Thoracic aorta (tissue), 2 donors: Measurements from ENCODE around the gene SARM1. TPM values are rescaled to one million over a fixed set of nuclear protein-coding genes. Genes with fewer than 3 reads are reported as not detected.

ENCODE experiments used
- ATAC-seq: fragments of 150-250 bp; one replicate; pipeline ENCODE4 v1.8.0; 2017; ENCODE audit warnings: low read depth; ENCODE audit not compliant: insufficient number of reproducible peaks, low FRiP score
- DNase-seq: peaks from one replicate; pipeline ENCODE4 v3.0.0-alpha.2; 2020; ENCODE audit warnings: low spot score
- H3K27ac ChIP-seq, 2 donors: fragments of 200-600 bp; sonication (generic); 1 replicate in 1 of 2; 2 replicates in 1 of 2; pipeline ENCODE4 v1.5.1; 2016; ENCODE audit warnings: mild to moderate bottlenecking in 2 of 2, moderate library complexity in 2 of 2
- H3K27me3 ChIP-seq: fragments of 200-600 bp; sonication (generic); replicated peaks from 2 replicates; pipeline ENCODE4 v1.6.0; 2016; ENCODE audit warnings: mild to moderate bottlenecking; ENCODE audit not compliant: insufficient read depth
- H3K36me3 ChIP-seq: fragments of 200-600 bp; sonication (generic); one replicate; pipeline ENCODE4 v1.5.1; 2016
- H3K4me1 ChIP-seq, 2 donors: fragments of 200-600 bp; sonication (generic); 1 replicate in 1 of 2; 2 replicates in 1 of 2; pipeline versions ENCODE4 v1.5.1 to v1.6.0; 2016; ENCODE audit warnings: low read depth in 2 of 2, mild to moderate bottlenecking in 1 of 2; ENCODE audit not compliant: control insufficient read depth in 1 of 2
- H3K4me3 ChIP-seq: fragments of 200-600 bp; sonication (generic); 2 replicates; pipeline ENCODE4 v1.5.1; 2016; ENCODE audit warnings: mild to moderate bottlenecking
- H3K9me3 ChIP-seq: fragments of 200-600 bp; sonication (generic); 2 replicates; pipeline ENCODE4 v1.5.1; 2016
- total RNA-seq, 2 donors: library from RNA; depleted of rRNA; stranded (reverse); fragments of >200 nt; gene quantifications; one replicate each; pipeline versions ENCODE4 v1.1.0 to v1.2.3, GENCODE V29; 2016
- TF ChIP-seq, protein P1 (sequence below): fragments of 200-600 bp; sonication (generic); IDR thresholded peaks from one replicate; pipeline ENCODE4 v1.5.1; 2019; ENCODE audit warnings: antibody characterized with exemption

The SARM1 gene
- total RNA-seq, 2 donors from 2014 or later = 19.5 to 24.1 TPM

DNA sequence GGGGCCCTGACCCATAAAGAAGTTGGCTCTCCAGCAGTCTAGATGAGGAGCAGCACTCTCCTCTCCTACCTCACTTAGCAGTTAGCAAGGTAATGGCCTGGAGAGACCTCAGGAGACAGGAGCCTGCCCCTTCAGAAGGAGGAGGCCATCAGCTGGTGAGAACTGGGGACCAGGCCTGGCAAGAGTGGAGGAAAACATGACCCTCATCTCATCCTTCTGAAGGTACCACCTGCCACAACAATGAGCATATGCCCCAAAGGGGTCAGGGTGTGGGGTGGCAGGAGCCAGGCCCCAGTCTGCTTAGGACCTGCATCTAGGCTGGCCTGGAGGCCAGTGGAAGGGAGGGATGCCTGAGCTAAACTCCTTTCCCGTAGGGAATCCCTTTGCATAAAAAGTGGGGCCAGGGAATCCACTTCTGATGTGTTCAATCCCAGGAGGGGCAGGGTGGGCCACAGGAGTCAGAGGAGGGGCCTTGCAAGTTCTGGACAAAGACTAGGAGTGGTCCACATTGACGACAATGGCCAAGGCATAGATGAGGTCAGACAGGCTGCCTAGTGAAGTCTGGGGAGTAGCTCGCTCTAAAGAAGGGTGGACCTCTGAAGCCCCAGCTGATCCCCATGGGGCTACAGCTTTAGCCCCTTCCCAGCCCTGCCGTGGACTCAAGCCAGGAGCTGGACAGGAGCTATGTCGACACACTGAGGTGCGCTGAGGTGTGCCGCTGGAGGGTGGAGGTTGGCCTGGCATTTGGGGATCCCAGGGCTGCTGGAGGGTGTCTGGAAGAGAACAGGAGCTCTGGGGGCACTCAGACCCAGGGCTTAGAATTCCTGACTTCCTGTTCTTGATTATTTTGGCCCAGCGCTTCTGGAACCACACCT, 7.5 kb upstream of the SARM1 start:
- no peaks in the 10 kb centered on the region for H3K27me3 ChIP-seq
- peaks cover 52% of the 10 kb centered on the region for H3K36me3 ChIP-seq
- H3K27ac ChIP-seq = no peak overlapping the region
- TF ChIP-seq, protein P1, sequence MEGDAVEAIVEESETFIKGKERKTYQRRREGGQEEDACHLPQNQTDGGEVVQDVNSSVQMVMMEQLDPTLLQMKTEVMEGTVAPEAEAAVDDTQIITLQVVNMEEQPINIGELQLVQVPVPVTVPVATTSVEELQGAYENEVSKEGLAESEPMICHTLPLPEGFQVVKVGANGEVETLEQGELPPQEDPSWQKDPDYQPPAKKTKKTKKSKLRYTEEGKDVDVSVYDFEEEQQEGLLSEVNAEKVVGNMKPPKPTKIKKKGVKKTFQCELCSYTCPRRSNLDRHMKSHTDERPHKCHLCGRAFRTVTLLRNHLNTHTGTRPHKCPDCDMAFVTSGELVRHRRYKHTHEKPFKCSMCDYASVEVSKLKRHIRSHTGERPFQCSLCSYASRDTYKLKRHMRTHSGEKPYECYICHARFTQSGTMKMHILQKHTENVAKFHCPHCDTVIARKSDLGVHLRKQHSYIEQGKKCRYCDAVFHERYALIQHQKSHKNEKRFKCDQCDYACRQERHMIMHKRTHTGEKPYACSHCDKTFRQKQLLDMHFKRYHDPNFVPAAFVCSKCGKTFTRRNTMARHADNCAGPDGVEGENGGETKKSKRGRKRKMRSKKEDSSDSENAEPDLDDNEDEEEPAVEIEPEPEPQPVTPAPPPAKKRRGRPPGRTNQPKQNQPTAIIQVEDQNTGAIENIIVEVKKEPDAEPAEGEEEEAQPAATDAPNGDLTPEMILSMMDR = no peak
- no peak for DNase-seq
- H3K9me3 ChIP-seq = no peaks in the 10 kb centered on the region
- H3K4me3 ChIP-seq = no peak overlapping the region
- no peak for ATAC-seq
- H3K4me1 ChIP-seq = no peaks in the 10 kb centered on the region

- ATAC-seq (no peak), DNase-seq (no peak)
- Histone ChIP-seq H3K9me3 (no peaks in the 10 kb centered on the region), H3K4me1 (no peaks in the 10 kb centered on the region), H3K27me3 (no peaks in the 10 kb centered on the region), H3K36me3 (peaks cover 44% of the 10 kb centered on the region), H3K4me3 (no peak within 1 kb of the TSS), H3K27ac (no peak within 1 kb of the TSS)
- TF ChIP-seq, protein P1 = no peak
Measured at GRCh38 chr17:28364665-28365363, 6.7 kb upstream of the SARM1 start, which contains the start of gene SEBOX. TSS of gene SEBOX (minus strand) at chr17:28365199. CDS start at chr17:28365151, 48 bp downstream.

DNA sequence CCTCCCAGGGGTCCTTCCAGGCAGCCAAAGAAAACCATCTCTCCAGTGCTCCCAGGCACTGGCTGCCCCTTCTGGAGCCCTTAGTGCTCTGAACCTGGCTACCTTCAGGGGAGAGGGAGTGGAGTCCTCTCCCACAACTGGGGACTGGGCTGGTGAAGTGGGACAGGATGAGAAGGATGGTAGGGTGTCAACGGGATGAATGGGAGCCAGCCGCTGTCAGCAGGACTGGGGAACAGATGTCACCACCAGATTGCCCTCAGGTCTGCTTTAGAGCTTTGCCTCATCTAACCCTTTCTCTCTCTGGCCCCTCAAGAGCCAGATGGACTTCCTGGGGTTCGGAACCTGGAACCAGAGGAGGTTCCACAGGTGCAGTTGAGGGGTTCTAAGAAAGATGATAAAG, 6.0 kb upstream of the SARM1 start:
- Histone ChIP-seq H3K36me3 (peaks cover 37% of the 10 kb centered on the region), H3K27me3 (no peaks in the 10 kb centered on the region), H3K4me3 (no peak overlapping the region), H3K4me1 (peaks cover 0 to 6% of the 10 kb centered on the region in 2 donors), H3K9me3 (no peaks in the 10 kb centered on the region), H3K27ac (no peak overlapping the region)
- no peak for ATAC-seq
- TF ChIP-seq, protein P1 = no peak
- no peak for DNase-seq

- H3K4me3 ChIP-seq = no peak overlapping the region
- ATAC-seq (no peak), DNase-seq (no peak)
- no peak overlapping the region for H3K27ac ChIP-seq
- TF ChIP-seq, protein P1 = no peak
- H3K27me3 ChIP-seq = no peaks in the 10 kb centered on the region
- H3K36me3 ChIP-seq = peaks cover 27% of the 10 kb centered on the region
- H3K9me3 ChIP-seq = no peaks in the 10 kb centered on the region
- peaks cover 0 to 14% of the 10 kb centered on the region in 2 donors for H3K4me1 ChIP-seq
Measured at GRCh38 chr17:28366605-28367004, 4.9 kb upstream of the SARM1 start.

- ATAC-seq = no peak
Measured at GRCh38 chr17:28367641-28368305, 3.7 kb upstream of the SARM1 start.

More at GRCh38 chr17:28367641-28368305, 3.7 kb upstream of the SARM1 start:
- H3K4me3 ChIP-seq = no peak overlapping the region
- no peaks in the 10 kb centered on the region for H3K9me3 ChIP-seq
- H3K36me3 ChIP-seq = peaks cover 16% of the 10 kb centered on the region
- TF ChIP-seq, protein P1 = no peak
- H3K27me3 ChIP-seq = no peaks in the 10 kb centered on the region
- no peak for DNase-seq
- peaks cover 3 to 20% of the 10 kb centered on the region in 2 donors for H3K4me1 ChIP-seq
- no peak overlapping the region for H3K27ac ChIP-seq
